NCI-H1436 treated with DMSO at 0.1 percent for 48 hours (cell line): ENCODE data around the gene CPA5.
A peak's percentile ranks its signal among the peaks of the same experiment; 100 is the strongest.
"Not testable (repeated sequence)": the region's sequence is repeated elsewhere in the genome, so short reads cannot be mapped to it uniquely, and the experiment has no call there.

Experiments used
- DNase-seq: peaks from one replicate; lab custom pipeline; 2025; lab: John Stamatoyannopoulos, UW

The CPA5 gene

DNA sequence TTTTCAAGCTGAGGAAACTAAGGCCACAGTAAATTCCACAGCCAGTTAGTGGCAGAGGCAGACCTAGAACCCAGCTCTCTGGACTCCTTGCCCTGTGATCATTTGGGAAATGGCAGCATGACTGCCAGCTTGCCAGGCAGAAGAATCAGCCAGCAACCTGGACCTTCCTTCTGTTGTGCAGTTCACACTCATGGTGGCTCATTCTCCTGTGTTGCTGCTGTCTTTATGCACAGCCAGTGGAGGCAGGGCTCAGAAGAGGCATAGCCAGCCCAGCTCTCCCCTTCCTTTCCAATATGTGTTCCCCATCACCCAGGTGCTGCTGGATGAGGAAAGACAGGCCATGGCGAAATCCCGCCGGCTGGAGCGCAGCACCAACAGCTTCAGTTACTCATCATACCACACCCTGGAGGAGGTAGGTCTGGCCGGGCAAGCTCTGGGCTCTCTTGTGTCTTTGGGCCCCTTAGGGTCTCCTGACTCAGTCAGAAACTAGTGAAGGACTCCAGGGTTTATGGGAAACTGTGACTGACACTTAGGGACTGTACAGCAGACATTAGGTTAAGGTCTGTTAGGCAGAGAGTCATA is 14.8 kb downstream of the CPA5 start:
- DNase-seq, result no peak

DNA sequence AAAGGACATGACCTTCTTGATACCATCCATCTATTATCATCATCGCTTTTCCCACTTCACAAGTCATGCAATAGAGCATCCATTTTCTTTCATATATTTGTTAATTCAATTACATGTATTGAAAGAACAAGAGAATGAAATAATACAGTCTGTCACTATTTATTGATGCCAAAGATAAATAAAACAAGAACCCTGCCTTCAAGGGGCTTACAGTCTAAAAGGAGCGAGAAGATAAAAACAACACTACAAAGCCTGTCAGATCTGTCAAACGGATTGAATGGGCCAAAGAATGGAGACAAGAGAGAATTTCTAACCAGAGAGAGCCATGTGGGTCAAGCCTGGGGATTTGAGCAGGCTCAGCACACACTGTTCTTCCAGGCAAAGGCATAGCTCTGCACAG is 15.9 kb downstream of the CPA5 start:
- no peak for DNase-seq

DNA sequence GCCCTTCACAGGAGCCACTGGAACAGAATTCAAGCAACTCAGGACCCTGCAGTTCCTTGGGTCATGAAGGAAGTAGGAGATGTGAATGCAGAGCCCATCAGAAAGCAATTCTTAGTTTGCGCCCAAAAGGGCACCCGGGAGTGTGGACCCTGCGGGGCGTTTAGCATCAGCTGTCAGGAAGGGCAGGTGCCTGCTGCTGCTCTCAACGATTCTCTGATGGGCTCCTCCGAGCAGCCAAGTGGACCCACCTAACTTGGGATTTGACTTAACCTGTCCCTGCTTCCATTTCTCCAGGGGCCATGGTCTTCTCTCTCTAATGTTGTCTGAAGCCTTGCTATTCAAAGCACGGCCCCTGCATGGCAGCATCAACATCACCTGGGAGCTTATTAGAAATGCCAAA is 17.1 kb downstream of the CPA5 start:
- no peak for DNase-seq

DNA sequence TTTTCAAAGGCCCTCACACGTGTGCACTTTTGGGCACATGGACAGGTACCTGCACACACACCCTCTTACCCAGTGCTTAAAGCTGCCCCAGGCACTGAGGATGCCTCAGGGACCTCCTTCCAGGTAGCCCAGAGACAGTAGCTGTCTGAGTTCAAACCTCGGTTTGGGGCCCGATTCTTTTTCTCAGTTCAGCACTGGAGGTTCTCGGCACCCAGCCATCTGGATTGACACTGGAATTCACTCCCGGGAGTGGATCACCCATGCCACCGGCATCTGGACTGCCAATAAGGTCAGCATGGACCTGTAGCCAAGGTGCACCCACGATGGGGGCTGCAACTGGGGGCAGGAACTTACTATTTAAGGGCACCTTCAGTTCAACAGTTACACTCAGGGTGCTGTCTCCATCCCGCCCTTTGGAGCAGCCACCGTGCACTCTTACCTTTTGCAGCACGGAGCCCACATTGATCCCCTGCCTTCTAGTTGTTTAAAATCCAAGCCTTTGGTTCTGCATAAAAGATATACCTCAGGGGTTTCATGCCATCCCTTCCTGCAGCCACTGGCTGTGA is 17.7 kb downstream of the CPA5 start:
- DNase-seq, result no peak

DNA sequence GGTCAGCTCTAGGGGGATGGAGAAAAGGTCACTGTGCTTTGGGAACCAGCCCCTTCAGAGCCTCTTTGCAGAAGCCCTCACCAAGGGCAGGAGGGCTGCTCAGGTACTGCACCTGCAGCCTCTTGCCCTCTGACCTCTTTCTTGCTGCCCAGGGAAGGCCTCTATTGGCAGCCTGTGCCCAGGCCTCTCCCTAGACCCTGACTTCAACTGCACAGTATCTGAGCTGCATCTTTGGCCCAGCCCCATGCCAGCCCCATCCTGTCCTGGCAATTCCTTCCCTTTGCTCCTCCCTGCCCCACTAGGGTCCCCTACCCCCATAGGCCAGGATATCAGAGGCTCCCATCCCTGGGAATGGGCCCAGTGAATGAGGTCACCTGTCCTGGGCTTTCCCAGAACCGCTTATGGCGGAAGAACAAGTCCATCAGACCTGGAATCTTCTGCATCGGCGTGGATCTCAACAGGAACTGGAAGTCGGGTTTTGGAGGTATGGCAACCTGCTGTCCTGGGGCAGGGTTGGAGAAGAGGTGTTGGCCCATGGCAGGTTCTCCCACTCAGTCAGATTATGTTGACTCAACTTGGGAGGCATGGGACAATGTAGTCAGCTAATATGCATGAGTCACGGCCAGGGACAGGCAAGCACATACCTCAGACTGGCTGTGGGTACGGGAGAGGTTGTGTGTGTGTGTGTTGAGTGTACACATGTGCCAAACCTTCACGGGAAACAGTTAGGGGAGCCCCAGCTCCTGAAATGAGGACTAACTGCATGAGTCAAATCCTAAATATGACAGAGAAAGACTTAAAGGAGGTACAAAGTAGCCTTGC is 18.6 kb downstream of the CPA5 start:
- DNase-seq, result no peak

DNA sequence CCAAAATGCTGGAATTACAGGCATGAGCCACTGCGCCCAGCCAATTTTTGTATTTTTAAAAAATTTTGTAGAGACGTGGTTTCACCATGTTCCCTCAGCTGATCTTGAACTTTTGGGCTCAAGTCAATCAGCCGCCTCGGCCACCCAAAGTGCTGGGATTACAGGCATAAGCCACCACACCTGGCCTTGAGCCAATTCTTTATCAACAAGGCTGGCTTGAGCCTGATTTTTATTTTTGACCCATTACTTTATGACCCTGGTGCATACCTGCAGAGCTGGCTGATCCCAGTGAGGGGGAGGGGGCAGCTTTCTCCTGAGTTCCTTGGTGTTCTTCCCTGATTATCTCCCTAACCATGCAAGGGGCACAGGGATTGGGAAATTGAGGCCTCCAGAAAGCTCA is 19.8 kb downstream of the CPA5 start:
- no peak for DNase-seq

DNA sequence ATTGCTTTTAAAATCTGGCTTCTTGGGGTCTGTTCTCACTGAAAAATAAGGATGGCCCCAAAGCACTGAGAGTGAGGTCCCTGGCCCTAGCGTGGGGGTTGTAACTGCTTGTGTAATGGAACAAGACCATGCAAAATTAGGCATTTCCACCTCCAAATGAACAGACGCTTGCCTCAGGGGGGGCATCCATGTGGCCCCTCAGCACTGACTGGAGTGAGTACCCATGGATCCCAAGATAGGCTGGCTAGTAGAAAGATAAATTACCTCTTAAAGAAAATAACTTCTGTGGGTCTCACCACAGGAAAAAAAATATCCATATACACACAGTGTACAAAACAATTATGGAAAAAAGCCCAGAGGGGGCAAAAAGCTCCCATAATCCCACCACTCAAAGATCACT is 20.5 kb downstream of the CPA5 start:
- no peak for DNase-seq

DNA sequence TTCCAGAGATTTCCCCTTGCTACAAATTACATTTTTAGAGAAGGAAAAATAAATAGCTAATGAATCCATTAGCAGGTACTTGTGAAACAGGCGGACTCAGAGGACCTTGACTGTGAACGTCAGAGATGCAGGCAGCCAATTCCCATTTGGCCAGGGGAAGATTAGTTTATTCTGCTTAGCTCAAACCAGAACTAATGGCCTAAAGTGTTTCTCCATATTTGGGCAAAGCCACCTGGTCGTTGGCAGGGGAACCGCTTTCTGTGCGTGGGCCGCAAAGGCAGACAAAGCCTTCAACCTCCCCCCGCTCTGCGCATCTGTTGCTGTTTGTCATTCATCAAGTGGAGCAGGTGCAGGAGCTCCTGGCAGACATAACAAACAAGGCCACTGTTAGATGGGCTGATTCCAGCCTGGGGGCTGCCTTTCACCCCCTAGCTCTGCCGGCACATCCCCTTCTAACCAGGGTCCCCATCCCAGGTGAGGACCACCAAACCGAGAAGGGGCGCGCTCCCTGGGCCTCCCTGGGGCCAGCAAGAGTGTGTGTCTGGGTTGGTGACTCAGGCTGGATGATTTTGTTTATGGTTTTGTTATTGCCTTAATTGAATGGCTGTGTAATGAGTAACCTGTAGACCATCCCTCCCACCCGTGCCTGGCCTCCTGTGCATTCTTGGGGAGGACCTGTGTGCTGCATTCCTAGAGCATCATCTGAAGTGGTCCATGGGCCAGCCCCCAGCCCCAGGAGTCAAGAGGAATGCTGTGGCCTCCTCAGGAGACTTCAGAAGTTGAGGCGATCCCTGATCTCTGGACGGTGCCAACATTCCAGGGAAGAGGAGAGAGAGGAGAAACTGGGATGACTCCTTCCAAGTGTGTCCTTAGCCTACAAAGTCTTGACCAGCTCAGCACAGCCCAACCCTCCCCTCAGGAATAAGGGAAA is 21.2 kb downstream of the CPA5 start:
- peak; percentile 99 for DNase-seq

DNA sequence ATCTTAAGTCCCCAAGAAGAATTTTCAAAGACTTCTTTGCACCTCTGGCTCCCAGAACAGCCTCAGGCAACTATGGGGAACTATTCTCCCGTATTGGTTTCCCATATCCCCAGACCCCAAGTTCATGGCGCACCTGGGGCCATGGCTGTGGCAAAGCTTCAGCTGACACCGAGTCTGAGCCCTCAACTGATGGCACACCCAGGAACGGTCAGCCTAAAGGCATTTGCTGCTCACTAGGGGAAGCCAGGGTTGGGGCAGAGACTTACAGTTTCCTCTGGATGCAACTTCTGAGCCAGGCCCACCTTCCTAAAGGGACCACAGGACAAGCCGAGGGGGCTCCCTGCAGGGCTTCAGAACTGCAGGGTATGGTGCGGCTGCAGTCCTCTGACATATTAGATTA is 21.9 kb downstream of the CPA5 start:
- DNase-seq, result no peak

DNA sequence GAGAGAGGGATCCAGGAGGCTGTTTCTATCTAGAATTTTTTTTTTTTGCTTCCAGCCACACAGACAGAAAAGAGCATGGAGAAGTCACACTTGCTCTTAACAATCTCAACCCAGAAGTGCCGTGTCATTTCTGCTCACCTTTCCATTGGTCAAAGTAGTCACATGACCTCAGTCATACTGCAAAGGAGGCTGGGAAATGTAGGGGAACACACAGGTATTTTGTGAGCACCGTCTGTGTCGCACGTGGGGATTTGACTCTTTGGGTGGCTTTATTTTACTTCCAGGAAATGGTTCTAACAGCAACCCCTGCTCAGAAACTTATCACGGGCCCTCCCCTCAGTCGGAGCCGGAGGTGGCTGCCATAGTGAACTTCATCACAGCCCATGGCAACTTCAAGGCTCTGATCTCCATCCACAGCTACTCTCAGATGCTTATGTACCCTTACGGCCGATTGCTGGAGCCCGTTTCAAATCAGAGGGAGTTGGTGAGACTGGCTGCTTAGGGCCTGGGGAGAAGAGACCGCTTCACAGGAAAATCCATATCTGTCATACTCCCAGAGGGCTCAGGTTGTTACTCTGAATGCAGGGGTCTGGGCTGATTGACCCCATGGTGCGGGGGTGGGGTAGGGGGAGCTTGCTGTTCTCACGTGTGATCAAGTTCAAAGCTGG is 22.6 kb downstream of the CPA5 start:
- peak; percentile 39 for DNase-seq

DNA sequence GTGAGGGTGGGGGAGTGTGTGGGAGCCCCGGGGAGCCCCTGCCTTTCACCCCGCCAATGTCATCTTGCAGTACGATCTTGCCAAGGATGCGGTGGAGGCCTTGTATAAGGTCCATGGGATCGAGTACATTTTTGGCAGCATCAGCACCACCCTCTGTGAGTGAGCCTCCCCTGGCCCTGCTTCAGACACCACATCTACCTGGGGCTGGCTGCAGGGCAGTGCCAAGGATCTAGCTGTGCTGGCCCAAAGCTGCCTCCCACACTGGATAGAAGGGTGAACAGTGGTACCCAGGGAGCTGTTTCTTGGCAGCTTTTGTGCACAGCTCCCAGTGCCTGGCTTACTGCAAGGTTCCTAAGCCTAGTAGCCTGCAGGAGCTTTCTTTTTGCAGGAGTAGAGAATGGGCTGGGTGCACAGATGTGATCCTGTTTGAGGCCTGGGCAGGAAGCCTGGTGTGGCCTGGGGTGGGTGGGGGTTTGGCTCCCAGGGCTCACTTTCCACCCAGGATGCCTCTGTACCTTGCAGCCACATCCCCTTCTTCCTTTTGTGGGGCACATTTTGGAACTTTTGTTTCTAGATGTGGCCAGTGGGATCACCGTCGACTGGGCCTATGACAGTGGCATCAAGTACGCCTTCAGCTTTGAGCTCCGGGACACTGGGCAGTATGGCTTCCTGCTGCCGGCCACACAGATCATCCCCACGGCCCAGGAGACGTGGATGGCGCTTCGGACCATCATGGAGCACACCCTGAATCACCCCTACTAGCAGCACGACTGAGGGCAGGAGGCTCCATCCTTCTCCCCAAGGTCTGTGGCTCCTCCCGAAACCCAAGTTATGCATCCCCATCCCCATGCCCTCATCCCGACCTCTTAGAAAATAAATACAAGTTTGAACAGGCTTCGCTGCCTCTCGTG is 23.5 kb downstream of the CPA5 start:
- no peak for DNase-seq

DNA sequence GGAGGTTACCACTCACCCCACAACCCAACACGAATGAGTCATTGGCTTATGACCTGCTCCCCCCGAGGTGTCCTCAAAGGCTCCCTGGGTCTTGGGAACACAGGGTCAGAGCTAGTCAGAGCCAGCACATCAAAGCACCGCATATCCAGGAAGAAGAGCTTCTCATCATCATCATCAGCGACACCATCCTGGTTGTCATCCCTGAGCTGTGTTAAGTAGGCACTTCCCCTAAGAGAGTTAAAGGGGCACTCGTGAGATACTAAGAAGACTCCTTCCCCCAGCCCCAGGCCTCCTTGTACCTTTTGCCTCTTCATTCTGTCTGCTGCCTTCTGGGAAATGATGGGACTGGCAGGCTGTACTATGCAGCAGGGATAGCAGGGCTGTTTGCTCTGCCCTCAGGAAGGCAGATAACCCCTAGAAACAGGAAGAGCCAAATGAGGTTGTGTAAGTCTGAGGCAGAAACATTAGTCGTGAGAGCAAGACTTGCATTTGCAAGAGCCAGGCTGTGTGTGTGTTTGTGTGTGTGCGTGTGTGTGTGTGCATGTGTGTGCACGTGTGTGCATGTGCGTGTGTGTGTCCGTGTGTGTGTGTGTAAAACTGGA is 24.6 kb downstream of the CPA5 start:
- DNase-seq, result no peak

DNA sequence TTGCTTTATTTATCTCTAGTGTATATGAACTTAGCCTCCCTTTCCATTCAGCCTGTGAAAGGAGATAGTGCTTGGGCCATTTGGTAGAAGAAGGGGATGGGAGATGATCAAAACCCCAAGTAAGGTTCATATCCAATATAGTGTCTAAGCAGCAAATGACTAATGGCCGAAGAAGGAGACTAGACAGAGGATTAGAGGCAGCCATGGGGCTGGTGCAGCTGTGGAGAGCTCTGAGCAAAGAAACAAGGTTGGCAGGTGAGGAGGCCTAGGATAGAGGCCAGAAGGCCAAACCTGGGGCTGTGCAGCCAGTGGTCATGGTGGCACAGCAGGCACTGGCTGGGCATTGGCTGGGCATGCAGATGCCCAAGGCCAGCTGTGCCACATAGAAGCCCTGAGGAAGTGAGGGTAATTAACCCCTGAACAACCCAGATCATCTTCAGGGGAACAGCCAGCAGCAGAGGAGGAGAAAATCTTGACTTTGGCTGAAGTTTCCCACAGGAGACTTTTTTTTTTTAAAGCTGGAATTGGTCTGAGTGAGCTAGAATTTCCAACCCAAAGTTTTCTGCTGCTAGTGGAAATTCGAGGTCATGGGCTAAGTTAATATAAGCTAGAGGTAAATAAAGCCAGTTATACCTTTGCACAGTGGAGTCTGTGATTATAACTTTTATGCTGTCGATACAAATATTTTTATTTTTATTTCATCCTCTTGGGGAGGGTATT is 25.4 kb downstream of the CPA5 start:
- no peak for DNase-seq

DNA sequence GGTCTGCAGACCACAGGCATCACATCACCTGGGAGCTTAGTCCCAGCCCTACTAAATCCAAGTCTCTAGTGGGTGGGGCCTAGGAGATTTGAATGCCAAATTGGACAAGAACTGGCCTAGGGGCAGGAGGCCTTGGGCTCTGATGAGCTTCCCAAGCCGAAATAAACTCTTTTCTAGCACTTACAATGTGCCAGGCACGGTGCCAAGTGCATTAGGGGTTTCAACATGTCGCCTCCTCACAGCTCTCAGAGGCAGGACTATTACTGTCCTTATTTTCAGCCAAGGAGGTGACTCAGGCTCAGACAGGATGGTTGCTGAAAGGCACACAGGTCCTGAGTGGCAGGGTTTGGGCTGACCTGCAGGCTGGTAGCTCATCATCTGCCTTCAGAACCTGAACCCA is 26.4 kb downstream of the CPA5 start:
- DNase-seq, result no peak

DNA sequence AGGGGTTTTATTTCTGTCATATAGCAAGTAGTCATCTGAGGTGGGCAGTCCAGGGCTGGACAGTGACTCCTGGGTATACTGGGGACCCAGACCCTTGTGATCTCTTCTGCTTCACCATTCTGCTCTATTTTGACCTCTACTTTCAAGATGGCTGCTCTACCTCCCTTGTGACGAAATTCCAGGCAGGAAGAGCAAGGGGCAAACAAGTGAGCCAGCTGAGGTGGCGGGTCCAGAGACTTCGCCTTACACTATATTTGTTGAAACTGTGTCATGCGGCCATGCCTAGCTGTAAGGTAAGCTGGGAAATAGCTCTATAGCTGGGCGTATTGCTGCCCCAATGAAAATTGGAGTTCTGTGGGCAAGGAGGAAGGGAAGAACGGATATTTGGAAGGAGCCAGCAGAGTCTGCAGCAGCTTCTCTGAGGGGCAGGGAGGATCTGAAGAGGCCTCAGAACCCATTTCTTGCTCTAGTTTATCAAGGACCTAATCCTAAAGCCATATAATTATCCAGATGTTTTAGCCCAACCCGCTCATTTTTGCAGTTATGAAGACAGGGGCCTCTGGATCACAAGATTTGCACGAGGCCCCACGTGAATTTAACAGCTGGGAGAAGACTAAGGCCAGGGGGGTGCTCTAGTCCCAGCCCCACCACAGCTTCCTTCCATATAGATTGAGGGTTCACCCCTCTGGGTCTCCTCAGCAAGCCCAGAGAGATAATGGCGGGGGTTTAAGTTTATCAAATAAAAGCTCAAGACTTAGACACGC is 28.0 kb downstream of the CPA5 start:
- DNase-seq, result no peak

DNA sequence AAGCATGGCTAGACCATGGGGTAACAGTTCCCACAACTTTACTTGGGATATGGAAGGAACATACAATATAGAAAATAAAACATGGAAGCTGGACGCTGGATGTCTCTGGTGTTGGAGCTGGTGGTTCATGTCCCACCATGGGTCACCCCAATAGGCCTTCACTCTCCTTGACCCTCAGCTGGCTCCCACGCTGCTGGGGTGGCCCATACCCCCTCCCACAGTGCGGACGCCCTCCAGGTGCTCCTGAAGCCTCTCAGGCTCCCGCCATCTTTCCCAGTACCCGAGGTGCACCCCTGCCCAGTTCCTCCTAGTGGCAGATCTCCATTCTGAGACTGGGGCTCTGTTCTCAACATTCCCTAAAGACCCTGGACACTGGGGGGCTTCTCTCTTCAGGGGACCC is 29.9 kb downstream of the CPA5 start:
- DNase-seq, result no peak

DNA sequence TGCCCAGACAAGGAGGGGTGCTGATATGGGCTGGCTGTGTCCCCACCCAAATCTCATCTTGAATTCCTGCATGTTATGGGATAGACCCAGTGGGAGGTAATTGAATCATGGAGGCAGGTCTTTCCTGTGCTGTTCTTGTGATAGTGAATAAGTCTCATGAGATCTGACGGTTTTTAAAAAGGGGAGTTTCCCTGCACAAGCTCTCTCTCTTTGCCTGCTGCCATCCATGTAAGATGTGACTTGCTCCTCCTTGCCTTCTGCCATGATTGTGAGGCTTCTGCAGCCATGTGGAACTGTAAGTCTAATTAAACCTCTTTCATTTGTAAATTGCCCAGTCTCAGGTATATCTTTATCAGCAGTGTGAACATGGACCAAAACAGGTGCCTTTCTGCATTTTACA is 31.8 kb downstream of the CPA5 start:
- DNase-seq, result not testable (repeated sequence)

DNA sequence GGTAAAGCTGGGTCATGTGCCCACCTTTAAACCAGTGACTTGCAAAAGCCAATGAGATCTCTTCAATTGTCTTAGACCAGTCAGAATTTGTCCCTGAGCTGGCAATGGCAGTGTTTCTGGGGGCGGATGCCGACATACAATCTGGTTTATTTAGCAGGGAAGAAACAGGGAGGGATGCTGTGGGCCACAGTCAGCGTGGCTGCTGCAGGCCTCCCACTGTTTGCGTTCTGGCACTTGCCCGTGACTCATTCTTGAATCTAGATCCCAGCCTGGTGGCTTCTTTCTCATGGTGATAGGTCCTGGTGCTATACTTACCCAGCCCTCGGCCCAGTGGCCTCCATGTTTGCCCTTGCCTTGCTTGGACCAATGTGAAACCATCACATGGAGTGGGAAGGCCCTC is 32.6 kb downstream of the CPA5 start:
- no peak for DNase-seq

DNA sequence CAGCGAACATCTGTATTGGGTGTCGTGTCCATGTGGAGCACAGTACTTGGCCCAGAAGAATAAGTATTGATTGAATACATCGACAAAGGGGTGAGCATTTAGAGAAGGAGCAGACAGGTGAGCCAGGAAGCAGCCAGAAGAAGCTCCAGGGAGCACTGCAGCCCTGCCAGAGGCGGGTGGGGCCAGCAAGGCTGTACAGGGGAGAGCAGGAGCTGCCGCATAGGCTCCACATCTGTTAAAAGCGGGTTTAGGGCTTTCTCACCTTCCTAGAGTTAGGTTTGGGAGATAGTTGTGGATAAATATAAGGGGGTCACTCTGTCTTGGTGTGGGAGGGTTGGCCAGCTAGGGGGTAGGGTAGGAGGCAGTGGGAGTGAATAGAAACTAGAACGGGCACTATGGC is 34.4 kb downstream of the CPA5 start:
- DNase-seq, result no peak
